ENCODE data around the gene BTBD7.

GRCh38 chr14:93200553-93200952 is 132.3 kb downstream of the BTBD7 start:
- no peak for TF ChIP-seq EZH2 (IDR thresholded peaks at IDR 0.05; ENCODE audit: insufficient read depth, low read length)
- TF ChIP-seq, protein P1, sequence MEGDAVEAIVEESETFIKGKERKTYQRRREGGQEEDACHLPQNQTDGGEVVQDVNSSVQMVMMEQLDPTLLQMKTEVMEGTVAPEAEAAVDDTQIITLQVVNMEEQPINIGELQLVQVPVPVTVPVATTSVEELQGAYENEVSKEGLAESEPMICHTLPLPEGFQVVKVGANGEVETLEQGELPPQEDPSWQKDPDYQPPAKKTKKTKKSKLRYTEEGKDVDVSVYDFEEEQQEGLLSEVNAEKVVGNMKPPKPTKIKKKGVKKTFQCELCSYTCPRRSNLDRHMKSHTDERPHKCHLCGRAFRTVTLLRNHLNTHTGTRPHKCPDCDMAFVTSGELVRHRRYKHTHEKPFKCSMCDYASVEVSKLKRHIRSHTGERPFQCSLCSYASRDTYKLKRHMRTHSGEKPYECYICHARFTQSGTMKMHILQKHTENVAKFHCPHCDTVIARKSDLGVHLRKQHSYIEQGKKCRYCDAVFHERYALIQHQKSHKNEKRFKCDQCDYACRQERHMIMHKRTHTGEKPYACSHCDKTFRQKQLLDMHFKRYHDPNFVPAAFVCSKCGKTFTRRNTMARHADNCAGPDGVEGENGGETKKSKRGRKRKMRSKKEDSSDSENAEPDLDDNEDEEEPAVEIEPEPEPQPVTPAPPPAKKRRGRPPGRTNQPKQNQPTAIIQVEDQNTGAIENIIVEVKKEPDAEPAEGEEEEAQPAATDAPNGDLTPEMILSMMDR (IDR thresholded peaks at IDR 0.05; ENCODE audit: insufficient read depth, low read depth, low read length), result no peak

Data from astrocyte (in vitro differentiated cells and primary cell).